KMS-11 (cell line): ENCODE data around the gene MBOAT1.

ENCODE experiments used
- H2AFZ ChIP-seq: fragments of 200-600 bp; sonication (generic); 2 replicates; pipeline ENCODE4 v1.6.1; 2016; ENCODE audit warnings: antibody characterized with exemption, mixed run types, low read depth
- H3K27ac ChIP-seq: fragments of 200-600 bp; sonication (generic); 2 replicates; pipeline ENCODE4 v1.6.1; 2016; ENCODE audit warnings: mild to moderate bottlenecking, mixed run types
- H3K27me3 ChIP-seq: fragments of 200-600 bp; sonication (generic); 2 replicates; pipeline ENCODE4 v1.6.1; 2017; ENCODE audit warnings: mild to moderate bottlenecking, low read depth, mixed run types, moderate library complexity; ENCODE audit not compliant: insufficient read depth
- H3K36me3 ChIP-seq: fragments of 200-600 bp; sonication (generic); 2 replicates; pipeline ENCODE4 v1.6.1; 2017; ENCODE audit warnings: mild to moderate bottlenecking, mixed run types; ENCODE audit not compliant: insufficient read depth
- H3K4me1 ChIP-seq: fragments of 200-600 bp; sonication (generic); 2 replicates; pipeline ENCODE4 v1.6.1; 2016; ENCODE audit warnings: mild to moderate bottlenecking, low read depth, mixed run types; ENCODE audit not compliant: poor library complexity, severe bottlenecking
- H3K4me2 ChIP-seq: fragments of 200-600 bp; sonication (generic); 2 replicates; pipeline ENCODE4 v1.7.0; 2016; ENCODE audit warnings: mild to moderate bottlenecking, mixed run types
- H3K4me3 ChIP-seq: fragments of 200-600 bp; sonication (generic); IDR thresholded peaks from 2 replicates; pipeline ENCODE4 v1.6.1; 2017; ENCODE audit warnings: low read depth, low read length, mixed read lengths; ENCODE audit not compliant: insufficient read depth
- H3K79me2 ChIP-seq: fragments of 200-600 bp; sonication (generic); 2 replicates; pipeline ENCODE4 v1.6.1; 2016; ENCODE audit warnings: low read depth, mixed run types; ENCODE audit not compliant: insufficient read depth
- H3K9ac ChIP-seq: fragments of 200-600 bp; sonication (generic); 2 replicates; pipeline ENCODE4 v1.6.1; 2016; ENCODE audit warnings: mild to moderate bottlenecking, mixed run types
- H4K20me1 ChIP-seq: fragments of 200-600 bp; sonication (generic); 2 replicates; pipeline ENCODE4 v1.6.1; 2016; ENCODE audit warnings: mild to moderate bottlenecking, mixed run types; ENCODE audit not compliant: insufficient read depth
- CTCF ChIP-seq: fragments of 200-600 bp; sonication (generic); conservative IDR thresholded peaks from 2 replicates; pipeline ENCODE4 v1.6.1; 2017; ENCODE audit warnings: low read depth, mild to moderate bottlenecking, antibody characterized with exemption, low read length, moderate library complexity, mixed read lengths

The MBOAT1 gene

GRCh38 chr6:20086992-20087391 is 125.3 kb downstream of the MBOAT1 start:
- TF ChIP-seq CTCF: no peak
- H3K4me1 ChIP-seq: no peaks in the 10 kb centered on the region
- no peak overlapping the region for H3K4me3 ChIP-seq
- no peak overlapping the region for H3K4me2 ChIP-seq
- no peaks in the 10 kb centered on the region for H3K79me2 ChIP-seq
- H3K27ac ChIP-seq: no peak overlapping the region
- no peaks in the 10 kb centered on the region for H3K36me3 ChIP-seq
- no peak overlapping the region for H3K9ac ChIP-seq
- no peaks in the 10 kb centered on the region for H4K20me1 ChIP-seq
- no peaks in the 10 kb centered on the region for H3K27me3 ChIP-seq
- no peak overlapping the region for H2AFZ ChIP-seq

- no peaks in the 10 kb centered on the region for H3K4me1 ChIP-seq
- H2AFZ ChIP-seq: no peak overlapping the region
- no peaks in the 10 kb centered on the region for H3K27me3 ChIP-seq
- no peaks in the 10 kb centered on the region for H4K20me1 ChIP-seq
- H3K4me2 ChIP-seq: no peak overlapping the region
- no peaks in the 10 kb centered on the region for H3K36me3 ChIP-seq
- no peak overlapping the region for H3K9ac ChIP-seq
- no peak overlapping the region for H3K4me3 ChIP-seq
- TF ChIP-seq CTCF: no peak
- no peaks in the 10 kb centered on the region for H3K79me2 ChIP-seq
- no peak overlapping the region for H3K27ac ChIP-seq
Measured at GRCh38 chr6:20085817-20086216, 126.5 kb downstream of the MBOAT1 start.

GRCh38 chr6:20084411-20084810 is 127.9 kb downstream of the MBOAT1 start:
- no peak overlapping the region for H3K9ac ChIP-seq
- H3K4me2 ChIP-seq: no peak overlapping the region
- H3K27me3 ChIP-seq: no peaks in the 10 kb centered on the region
- no peaks in the 10 kb centered on the region for H4K20me1 ChIP-seq
- no peaks in the 10 kb centered on the region for H3K36me3 ChIP-seq
- H3K4me1 ChIP-seq: no peaks in the 10 kb centered on the region
- H3K27ac ChIP-seq: no peak overlapping the region
- no peak overlapping the region for H3K4me3 ChIP-seq
- TF ChIP-seq CTCF: no peak
- no peak overlapping the region for H2AFZ ChIP-seq
- no peaks in the 10 kb centered on the region for H3K79me2 ChIP-seq

GRCh38 chr6:20071998-20072397 is 140.3 kb downstream of the MBOAT1 start:
- Histone ChIP-seq H2AFZ (no peak overlapping the region), H3K4me3 (no peak overlapping the region), H3K79me2 (no peaks in the 10 kb centered on the region), H3K9ac (no peak overlapping the region), H3K4me2 (no peak overlapping the region), H3K27me3 (no peaks in the 10 kb centered on the region), H4K20me1 (no peaks in the 10 kb centered on the region), H3K36me3 (no peaks in the 10 kb centered on the region), H3K4me1 (no peaks in the 10 kb centered on the region), H3K27ac (no peak overlapping the region)
- no peak for TF ChIP-seq CTCF

GRCh38 chr6:20070047-20070446 is 142.2 kb downstream of the MBOAT1 start:
- Histone ChIP-seq H3K27me3 (no peaks in the 10 kb centered on the region), H3K79me2 (no peaks in the 10 kb centered on the region), H3K4me1 (no peaks in the 10 kb centered on the region), H4K20me1 (no peaks in the 10 kb centered on the region), H3K9ac (no peak overlapping the region), H3K36me3 (no peaks in the 10 kb centered on the region), H3K4me2 (no peak overlapping the region), H3K27ac (no peak overlapping the region), H2AFZ (no peak overlapping the region), H3K4me3 (no peak overlapping the region)
- no peak for TF ChIP-seq CTCF
